ENCODE measurements around the gene CHPF2.

DNA sequence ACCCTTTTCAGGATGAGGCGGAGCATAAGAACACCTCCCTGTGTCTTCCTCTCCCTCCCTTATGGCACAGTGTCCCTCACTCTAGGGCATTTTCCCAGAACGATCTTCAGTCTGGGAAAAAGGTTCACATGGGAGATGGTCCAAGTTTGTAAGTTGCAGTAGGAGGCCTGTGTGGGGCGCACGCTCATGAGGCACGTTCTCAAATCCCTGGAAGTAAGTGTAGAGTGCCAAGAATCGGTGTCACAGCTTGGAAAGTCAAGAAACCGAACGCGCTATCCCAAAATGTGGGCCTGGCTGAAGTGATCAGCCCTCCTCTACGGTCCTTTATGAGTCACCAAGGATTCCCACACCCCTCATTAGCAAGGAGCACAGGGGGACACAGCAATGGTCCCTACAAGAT, 40.1 kb downstream of the CHPF2 start:
- 0 out of 4 replicates have a peak, but pooled peaks of 1 of the 2 experiments have one; percentile 0 for TF ChIP-seq CTCF (conservative IDR thresholded peaks at IDR 0.05; ENCODE audit: low read depth in 2 of 2)
- no peak for TF ChIP-seq POLR2AphosphoS5 (IDR thresholded peaks at IDR 0.05; ENCODE audit: low read depth)
- no peak for TF ChIP-seq EZH2 (IDR thresholded peaks at IDR 0.05; ENCODE audit: low read depth, unreplicated experiment)
- TF ChIP-seq EZH2phosphoT487 (IDR thresholded peaks at IDR 0.05; ENCODE audit: unreplicated experiment): no peak
- TF ChIP-seq ZNF114 (CRISPR knock-in tag; IDR thresholded peaks at IDR 0.05): no peak
- no peak for TF ChIP-seq CREB1 (CRISPR knock-in tag; IDR thresholded peaks at IDR 0.05; ENCODE audit: low read depth)

Data from GM23338 (cell line).